ENCODE data around the gene NAGPA.
"Not testable (repeated sequence)": the region's sequence is repeated elsewhere in the genome, so short reads cannot be mapped to it uniquely, and the experiment has no call there.

DNA sequence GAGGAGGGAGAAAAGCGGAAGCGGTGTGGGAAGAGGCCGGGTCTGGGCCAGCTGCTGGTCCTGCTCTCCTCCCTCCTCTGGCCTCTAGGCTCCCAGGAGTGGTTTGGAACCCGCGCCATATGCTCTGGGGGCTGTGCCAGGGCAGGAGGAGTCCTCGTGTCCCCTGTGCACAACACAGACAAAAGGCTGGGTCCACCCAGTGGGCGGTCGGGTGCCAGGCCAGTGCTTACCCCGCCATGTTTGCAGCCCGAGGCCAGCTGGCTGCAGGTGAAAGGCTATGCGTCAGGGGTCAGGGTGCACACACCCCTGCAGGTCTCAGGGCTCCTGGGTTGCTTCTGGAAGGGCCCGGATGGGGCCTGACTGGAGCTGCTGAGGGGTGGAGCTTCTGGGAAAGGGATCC, 46.7 kb upstream of the NAGPA start:
- not testable (repeated sequence) for TF ChIP-seq CTCF (IDR thresholded peaks at IDR 0.05; ENCODE audit: insufficient read depth, low read depth, low read length); EZH2 (IDR thresholded peaks at IDR 0.05; ENCODE audit: insufficient read depth, low read length)
